Lower leg skin (tissue), 3 donors: ENCODE data around the gene PIK3R3.

ENCODE experiments used
- POLR2A ChIP-seq, 2 donors: fragments of 450-650 bp; IDR thresholded peaks; one replicate each; pipeline ENCODE4 v1.6.1; 2016 to 2017; ENCODE audit warnings: antibody characterized with exemption in 2 of 2, mild to moderate bottlenecking in 1 of 2, moderate library complexity in 1 of 2
- TF ChIP-seq, protein P1 (sequence below), 3 donors: fragments of 450-650 bp; IDR thresholded peaks; one replicate each; pipeline ENCODE4 v1.5.1; 2016; ENCODE audit warnings: antibody characterized with exemption in 3 of 3, mild to moderate bottlenecking in 3 of 3, moderate library complexity in 2 of 3

DNA sequence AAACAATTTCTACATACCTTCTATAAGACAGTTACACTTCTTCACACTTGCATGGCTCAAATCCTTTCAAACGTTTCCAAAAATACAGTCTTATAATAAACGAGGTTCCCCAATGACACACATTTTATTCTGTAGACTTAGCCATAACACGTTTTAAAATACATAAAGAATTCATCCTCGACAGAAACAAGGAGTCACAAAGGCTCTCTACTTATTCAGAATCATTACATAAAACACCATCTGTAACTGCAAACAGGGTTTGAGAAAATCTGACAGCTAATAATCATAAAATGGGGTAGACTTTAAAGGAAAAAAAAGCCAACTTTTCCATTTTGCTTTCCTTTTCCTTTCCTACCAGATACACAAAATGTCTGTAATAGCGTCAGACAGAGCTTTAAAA, 1.8 kb downstream of the PIK3R3 start:
- TF ChIP-seq, protein P1, sequence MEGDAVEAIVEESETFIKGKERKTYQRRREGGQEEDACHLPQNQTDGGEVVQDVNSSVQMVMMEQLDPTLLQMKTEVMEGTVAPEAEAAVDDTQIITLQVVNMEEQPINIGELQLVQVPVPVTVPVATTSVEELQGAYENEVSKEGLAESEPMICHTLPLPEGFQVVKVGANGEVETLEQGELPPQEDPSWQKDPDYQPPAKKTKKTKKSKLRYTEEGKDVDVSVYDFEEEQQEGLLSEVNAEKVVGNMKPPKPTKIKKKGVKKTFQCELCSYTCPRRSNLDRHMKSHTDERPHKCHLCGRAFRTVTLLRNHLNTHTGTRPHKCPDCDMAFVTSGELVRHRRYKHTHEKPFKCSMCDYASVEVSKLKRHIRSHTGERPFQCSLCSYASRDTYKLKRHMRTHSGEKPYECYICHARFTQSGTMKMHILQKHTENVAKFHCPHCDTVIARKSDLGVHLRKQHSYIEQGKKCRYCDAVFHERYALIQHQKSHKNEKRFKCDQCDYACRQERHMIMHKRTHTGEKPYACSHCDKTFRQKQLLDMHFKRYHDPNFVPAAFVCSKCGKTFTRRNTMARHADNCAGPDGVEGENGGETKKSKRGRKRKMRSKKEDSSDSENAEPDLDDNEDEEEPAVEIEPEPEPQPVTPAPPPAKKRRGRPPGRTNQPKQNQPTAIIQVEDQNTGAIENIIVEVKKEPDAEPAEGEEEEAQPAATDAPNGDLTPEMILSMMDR (IDR thresholded peaks at IDR 0.05): no peak
- TF ChIP-seq POLR2A (IDR thresholded peaks at IDR 0.05): no peak
